ENCODE measurements around the gene KIF26A. TPM values are rescaled to one million over a fixed set of nuclear protein-coding genes. Genes with fewer than 3 reads are reported as not detected.

Gene KIF26A
- total RNA-seq, 4 donors from 2014 or later: 0.74 to 7.3 (median 2.4) TPM

DNA sequence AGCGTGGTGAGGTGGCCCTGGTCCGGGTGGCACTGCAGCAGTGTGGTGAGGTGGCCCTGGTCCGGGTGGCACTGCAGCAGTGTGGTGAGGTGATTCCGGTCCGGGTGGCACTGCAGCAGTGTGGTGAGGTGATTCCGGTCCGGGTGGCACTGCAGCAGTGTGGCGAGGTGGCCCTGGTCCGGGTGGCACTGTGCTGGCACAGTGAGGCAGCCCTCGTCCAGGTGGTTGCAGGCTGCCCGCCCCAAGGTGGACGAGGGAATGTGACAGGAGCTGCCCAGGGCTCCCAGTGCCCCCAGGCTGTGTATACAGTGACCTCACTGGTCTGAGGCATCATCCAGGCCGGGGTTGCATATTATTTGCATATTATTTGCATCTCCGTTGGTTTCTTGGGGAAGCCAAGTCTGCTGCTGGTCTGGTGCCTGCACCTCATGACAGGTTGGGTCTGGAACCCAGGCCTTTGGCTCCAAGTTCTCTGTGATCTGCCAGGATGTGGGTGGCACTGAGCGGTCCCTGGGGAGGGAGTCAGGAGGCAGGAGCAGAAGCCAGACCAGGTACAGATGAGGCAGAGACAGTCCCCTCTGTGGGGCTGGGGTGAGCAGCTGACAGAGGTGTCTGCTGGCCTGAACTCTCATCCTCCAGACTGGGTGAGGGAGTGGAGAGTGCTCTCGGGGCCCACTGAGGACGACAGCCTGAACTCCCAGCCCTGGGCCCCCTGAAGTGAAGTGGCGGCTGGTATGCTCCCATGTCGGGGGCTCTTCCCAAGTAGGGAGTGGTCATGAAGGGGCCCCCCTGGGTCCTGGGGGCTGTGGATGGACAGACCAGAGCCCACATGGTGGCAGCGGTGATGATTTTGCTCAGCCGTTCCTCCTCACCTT, 79.3 kb downstream of the KIF26A start:
- no peak for TF ChIP-seq CTCF (IDR thresholded peaks at IDR 0.05)

DNA sequence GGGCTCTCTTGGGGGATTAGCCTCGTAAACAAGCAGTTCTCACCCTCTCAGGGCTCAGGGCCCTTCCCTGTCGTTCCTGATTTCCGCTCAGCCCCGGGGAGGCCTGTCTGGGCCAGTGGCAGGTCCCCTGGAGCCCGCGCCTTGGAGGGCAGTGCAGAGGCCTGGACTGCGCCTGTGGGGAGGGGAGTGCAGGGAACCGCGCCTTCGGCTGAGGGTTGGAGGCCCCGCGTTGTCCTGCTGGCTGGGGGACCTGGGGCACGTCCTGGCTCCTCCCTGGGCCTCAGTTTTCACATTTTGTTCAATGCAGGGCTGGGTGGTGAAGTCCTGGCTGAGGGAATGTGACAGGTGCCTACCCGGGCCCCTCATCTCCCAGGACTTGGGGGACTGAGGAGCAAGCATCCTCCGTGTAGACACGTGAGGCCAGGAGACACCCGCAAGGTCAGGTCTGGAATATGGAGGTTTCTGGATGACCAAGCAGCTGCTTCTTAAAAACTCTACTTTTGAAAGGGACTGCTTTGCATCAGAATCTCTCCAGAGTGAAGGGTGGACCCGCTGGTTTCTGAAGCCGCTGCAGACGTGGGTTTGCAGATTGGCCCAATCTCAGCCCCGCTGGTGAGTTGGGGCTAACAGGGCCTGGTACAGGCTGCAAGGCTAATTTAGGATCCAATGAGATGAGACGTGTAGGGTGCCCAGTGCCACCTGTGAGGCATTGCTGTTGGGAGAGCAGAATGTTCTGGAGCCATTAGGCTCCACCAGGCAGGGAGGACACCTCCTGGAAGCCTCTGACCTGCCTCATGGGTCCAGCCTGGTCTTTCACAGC, 80.2 kb downstream of the KIF26A start:
- ATAC-seq (ENCODE audit: low FRiP score) (no peak), DNase-seq (ENCODE audit: low spot score) (no peak)
- no peak for TF ChIP-seq CTCF (IDR thresholded peaks at IDR 0.05)

More for the DNA sequence above, 79.3 kb downstream of the KIF26A start:
- no peak for ATAC-seq (ENCODE audit: low FRiP score)
- DNase-seq (ENCODE audit: low spot score): no peak

DNA sequence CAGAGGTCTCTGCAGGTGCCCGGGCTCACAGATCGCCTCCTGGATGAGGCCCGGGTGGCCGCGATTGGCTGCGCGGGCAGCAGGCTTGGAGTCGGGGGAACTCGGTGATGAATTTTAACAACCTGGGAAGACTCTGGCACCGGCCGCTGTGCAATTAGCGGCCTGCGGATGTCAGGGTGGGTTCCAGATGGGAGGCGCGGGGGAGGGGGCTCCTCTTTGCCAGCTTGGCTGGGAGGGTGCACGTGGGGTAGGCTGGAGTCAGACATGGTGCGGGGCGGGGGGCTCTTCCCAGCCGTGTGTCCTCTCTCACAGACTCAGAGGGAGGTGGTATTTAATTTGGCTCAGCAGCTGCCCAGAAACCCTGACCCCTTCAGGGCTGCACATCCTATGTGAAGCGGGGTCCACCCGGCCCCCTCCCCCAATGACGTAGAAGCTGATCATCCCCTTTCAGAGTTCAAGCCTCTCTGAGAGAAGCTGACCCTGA, 81.4 kb downstream of the KIF26A start:
- no peak for TF ChIP-seq CTCF (IDR thresholded peaks at IDR 0.05)
- DNase-seq (ENCODE audit: low spot score): no peak
- no peak for ATAC-seq (ENCODE audit: low FRiP score)

GRCh38 chr14:104220215-104221070, 82.1 kb downstream of the KIF26A start:
- DNase-seq (ENCODE audit: low spot score): no peak
- TF ChIP-seq CTCF (IDR thresholded peaks at IDR 0.05): no peak
- no peak for ATAC-seq (ENCODE audit: low FRiP score)

- DNase-seq (ENCODE audit: low spot score): no peak
- ATAC-seq (ENCODE audit: low FRiP score): no peak
- no peak for TF ChIP-seq CTCF (IDR thresholded peaks at IDR 0.05)
Observed at GRCh38 chr14:104221071-104221625, 82.8 kb downstream of the KIF26A start.

GRCh38 chr14:104221636-104222369, 83.4 kb downstream of the KIF26A start:
- DNase-seq (ENCODE audit: low spot score) (no peak), ATAC-seq (ENCODE audit: low FRiP score) (no peak)
- TF ChIP-seq CTCF (IDR thresholded peaks at IDR 0.05): no peak
